Esophagus muscularis mucosa (tissue), 4 donors: Measurements from ENCODE around the gene ZNF560.

ENCODE experiments used
- CTCF ChIP-seq, 3 experiments: fragments of 200-600 bp in 2 of 3; fragments of 450-650 bp in 1 of 3; sonication (generic) in 2 of 3; IDR thresholded peaks; one replicate each; pipeline ENCODE4 v1.5.1; 2017 to 2019; ENCODE audit warnings: antibody characterized with exemption in 3 of 3, mild to moderate bottlenecking in 2 of 3, moderate library complexity in 1 of 3
- EP300 ChIP-seq: sonication (generic); formaldehyde crosslinking; IDR thresholded peaks from one replicate; pipeline ENCODE4 v1.6.1; 2017; ENCODE audit warnings: antibody characterized with exemption
- POLR2A ChIP-seq: fragments of 450-650 bp; IDR thresholded peaks from one replicate; pipeline ENCODE4 v1.6.1; 2017; ENCODE audit warnings: antibody characterized with exemption, moderate library complexity, mild to moderate bottlenecking, low read depth
- POLR2AphosphoS5 ChIP-seq, 2 donors: sonication (generic); formaldehyde crosslinking; IDR thresholded peaks; one replicate each; pipeline ENCODE4 v1.6.1; 2017; ENCODE audit warnings: antibody characterized with exemption in 2 of 2

DNA sequence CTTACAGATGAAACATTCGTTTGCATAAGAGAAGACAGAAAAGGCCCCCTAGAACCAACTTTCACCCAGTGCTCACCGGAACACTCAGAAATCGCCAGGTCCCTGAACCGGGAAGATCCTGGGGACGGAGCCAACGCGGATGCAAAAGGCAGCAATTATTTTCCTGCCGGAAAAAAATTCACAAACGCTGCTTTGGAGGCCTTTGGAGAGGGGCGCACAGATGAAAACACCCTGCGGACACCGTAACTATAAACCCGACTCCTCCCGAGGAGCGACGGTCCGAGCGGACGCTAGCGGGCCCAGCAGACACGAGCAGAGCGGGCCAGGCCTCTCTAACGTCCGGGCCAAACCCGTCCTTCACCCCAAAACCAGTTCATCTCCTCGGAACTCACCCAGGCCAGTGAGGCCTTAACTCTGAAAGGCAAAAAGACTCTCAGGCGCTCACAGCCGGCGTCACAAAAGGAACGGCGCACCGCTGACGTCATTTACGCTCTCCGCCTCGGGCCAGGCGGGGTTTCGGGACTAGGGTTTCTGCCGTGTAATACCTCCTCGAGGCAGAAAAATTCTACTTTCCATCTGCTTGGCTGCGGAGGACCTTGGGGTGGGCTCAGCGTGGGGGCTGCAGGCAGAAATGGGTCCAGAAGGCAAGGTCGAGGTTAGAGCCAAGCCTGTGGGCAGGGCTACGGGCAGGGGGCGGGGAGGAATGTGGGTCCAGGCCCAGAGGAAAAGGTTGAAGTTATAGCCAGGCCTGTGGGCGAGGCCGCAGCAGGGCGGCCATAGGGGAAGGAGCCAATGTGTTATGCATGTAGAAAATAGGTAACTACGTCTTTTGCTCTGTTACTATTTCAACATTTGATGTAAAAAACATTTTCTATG lies 40.0 kb upstream of the ZNF560 start, which contains the start of gene ZNF426:
- TF ChIP-seq CTCF (IDR thresholded peaks at IDR 0.05) (no peak), POLR2AphosphoS5 (IDR thresholded peaks at IDR 0.05) (peak; percentile 82 to 85), POLR2A (no peak), EP300 (no peak)
